Measurements from ENCODE around the gene CBX5.

DNA sequence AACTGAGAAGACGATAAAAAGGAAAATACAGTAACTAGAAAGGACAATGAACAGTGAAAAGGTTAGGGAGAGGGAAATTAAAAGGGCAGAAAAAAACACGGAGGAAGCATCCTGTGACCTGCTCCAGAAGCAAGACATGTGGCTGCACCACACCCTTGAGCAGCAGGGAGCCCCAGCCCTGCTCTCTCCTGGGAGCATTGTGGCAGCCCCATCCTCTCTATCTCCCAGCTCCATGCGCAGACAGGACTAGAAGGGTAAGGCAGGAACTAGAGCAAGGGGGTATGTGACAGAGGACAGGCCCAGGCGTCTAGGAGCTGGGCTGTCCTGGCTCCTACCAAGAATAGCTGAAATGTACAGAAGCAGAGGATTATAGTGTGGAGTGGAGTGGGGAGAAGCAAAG is 52.5 kb downstream of the CBX5 start:
- TF ChIP-seq, protein P1, sequence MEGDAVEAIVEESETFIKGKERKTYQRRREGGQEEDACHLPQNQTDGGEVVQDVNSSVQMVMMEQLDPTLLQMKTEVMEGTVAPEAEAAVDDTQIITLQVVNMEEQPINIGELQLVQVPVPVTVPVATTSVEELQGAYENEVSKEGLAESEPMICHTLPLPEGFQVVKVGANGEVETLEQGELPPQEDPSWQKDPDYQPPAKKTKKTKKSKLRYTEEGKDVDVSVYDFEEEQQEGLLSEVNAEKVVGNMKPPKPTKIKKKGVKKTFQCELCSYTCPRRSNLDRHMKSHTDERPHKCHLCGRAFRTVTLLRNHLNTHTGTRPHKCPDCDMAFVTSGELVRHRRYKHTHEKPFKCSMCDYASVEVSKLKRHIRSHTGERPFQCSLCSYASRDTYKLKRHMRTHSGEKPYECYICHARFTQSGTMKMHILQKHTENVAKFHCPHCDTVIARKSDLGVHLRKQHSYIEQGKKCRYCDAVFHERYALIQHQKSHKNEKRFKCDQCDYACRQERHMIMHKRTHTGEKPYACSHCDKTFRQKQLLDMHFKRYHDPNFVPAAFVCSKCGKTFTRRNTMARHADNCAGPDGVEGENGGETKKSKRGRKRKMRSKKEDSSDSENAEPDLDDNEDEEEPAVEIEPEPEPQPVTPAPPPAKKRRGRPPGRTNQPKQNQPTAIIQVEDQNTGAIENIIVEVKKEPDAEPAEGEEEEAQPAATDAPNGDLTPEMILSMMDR (IDR thresholded peaks at IDR 0.05; ENCODE audit: insufficient read depth, low read depth, low read length), result no peak
- no peak for TF ChIP-seq EZH2 (IDR thresholded peaks at IDR 0.05; ENCODE audit: insufficient read depth, low read length)

Data from astrocyte (in vitro differentiated cells and primary cell).